Measurements from ENCODE around the gene SPPL3.

The SPPL3 gene

DNA sequence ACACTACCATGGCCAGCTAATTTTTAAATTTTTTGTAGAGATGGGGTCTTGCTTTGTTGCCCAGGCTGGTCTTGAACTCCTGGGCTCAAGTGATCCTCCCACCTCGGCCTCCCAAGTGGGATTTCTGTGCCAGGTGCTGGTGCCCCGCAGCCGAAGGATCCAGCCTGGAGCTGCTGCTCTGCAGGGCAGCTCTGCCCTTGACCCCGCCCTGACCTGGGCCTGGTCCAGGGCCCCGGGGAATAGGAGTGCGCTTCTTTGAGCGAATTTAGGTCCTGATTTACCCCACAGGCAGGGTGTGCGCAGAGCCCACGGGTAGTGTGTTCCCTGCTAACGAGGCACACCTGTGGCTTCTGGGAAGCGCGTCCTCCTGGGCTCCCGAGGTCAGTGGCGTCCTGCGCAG lies 163.3 kb downstream of the SPPL3 start:
- TF ChIP-seq FOXP2 (optimal IDR thresholded peaks at IDR 0.05; ENCODE audit: control extremely low read depth, extremely low read length, insufficient read depth) (no peak), EZH2 (IDR thresholded peaks at IDR 0.05) (no peak), POLR2AphosphoS5 (IDR thresholded peaks at IDR 0.05; ENCODE audit: borderline replicate concordance, low read depth, low read length) (no peak)
- Histone ChIP-seq H3K4me3 (no peak overlapping the region), H3K27ac (no peak overlapping the region), H3K36me3 (ENCODE audit: insufficient read depth, low read length) (no peaks in the 10 kb centered on the region), H3K9me3 (ENCODE audit: low read depth, low read length) (no peaks in the 10 kb centered on the region), H3K9ac (ENCODE audit: insufficient read length) (no peak overlapping the region)
- no peak for DNase-seq (ENCODE audit: low read depth, low spot score)

DNA sequence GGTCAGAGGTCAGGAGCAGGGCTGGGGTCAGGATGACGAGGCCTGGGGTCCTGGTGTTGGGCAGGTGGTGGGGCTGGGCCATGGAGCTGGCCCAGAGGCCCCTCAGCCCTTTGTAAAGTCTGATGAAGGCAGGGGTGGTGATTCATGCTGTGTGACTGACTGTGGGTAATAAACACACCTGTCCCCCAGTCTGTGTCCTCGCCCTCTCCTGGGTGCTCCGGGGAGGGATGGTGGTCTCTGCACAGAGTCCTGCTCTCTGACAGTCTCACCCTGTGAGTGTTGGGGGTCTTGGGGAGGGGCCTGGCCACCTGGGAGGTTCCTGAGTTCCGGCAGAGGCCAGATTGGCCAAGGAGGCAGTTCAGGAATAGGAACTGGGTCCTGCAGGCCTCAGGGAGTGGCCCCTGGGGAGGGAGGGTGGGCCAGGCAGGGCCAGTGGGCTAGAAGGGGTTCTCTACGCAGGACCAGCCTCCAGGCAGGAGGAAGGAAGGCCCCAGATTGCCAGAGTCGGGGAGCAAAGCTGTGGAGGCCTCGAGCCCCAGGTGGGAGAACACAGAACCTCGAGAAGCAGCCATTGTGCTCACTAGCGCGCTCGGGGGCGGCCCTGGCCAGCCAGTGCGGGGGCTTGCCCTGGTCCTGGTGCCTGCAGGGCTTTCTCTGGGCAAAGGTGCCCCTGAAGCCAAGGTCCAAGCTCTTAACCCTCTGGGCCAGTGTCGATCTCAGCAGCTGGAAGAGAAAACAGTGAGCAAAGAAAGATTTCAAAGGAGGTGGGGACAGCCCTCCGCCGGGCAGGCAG lies 164.1 kb downstream of the SPPL3 start:
- no peak for DNase-seq (ENCODE audit: low read depth, low spot score)
- no peak overlapping the region for H3K27ac ChIP-seq
- no peak overlapping the region for H3K4me3 ChIP-seq
- TF ChIP-seq EZH2 (IDR thresholded peaks at IDR 0.05) (no peak), FOXP2 (optimal IDR thresholded peaks at IDR 0.05; ENCODE audit: control extremely low read depth, extremely low read length, insufficient read depth) (no peak), POLR2AphosphoS5 (IDR thresholded peaks at IDR 0.05; ENCODE audit: borderline replicate concordance, low read depth, low read length) (no peak)
- H3K9ac ChIP-seq (ENCODE audit: insufficient read length): no peak overlapping the region
- no peaks in the 10 kb centered on the region for H3K36me3 ChIP-seq (ENCODE audit: insufficient read depth, low read length)
- H3K9me3 ChIP-seq (ENCODE audit: low read depth, low read length): no peaks in the 10 kb centered on the region

DNA sequence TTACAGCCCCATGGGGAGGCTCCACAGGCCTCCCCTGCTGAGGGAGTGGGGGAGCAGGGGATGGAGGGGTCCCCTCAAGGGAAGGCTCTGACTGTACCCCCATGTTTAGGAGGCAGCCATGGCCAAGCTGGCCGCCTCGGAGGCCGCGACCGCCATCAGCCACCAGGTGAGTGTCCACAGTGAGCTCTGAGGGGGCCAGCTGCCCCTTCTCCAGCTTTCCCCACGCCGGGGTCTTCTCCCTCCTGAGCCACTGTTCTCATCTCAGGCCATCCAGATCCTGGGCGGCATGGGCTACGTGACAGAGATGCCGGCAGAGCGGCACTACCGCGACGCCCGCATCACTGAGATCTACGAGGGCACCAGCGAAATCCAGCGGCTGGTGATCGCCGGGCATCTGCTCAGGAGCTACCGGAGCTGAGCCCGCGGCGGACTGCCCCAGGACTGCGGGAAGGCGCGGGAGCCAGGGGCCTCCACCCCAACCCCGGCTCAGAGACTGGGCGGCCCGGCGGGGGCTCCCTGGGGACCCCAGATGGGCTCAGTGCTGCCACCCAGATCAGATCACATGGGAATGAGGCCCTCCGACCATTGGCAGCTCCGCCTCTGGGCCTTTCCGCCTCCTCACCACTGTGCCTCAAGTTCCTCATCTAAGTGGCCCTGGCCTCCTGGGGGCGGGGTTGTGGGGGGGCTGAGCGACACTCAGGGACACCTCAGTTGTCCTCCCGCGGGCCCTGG lies 165.0 kb downstream of the SPPL3 start:
- Histone ChIP-seq H3K4me3 (no peak overlapping the region), H3K36me3 (ENCODE audit: insufficient read depth, low read length) (no peaks in the 10 kb centered on the region), H3K9ac (ENCODE audit: insufficient read length) (no peak overlapping the region), H3K27ac (no peak overlapping the region), H3K9me3 (ENCODE audit: low read depth, low read length) (no peaks in the 10 kb centered on the region)
- TF ChIP-seq POLR2AphosphoS5 (IDR thresholded peaks at IDR 0.05; ENCODE audit: borderline replicate concordance, low read depth, low read length): no peak
- no peak for TF ChIP-seq FOXP2 (optimal IDR thresholded peaks at IDR 0.05; ENCODE audit: control extremely low read depth, extremely low read length, insufficient read depth)
- no peak for TF ChIP-seq EZH2 (IDR thresholded peaks at IDR 0.05)
- no peak for DNase-seq (ENCODE audit: low read depth, low spot score)

DNA sequence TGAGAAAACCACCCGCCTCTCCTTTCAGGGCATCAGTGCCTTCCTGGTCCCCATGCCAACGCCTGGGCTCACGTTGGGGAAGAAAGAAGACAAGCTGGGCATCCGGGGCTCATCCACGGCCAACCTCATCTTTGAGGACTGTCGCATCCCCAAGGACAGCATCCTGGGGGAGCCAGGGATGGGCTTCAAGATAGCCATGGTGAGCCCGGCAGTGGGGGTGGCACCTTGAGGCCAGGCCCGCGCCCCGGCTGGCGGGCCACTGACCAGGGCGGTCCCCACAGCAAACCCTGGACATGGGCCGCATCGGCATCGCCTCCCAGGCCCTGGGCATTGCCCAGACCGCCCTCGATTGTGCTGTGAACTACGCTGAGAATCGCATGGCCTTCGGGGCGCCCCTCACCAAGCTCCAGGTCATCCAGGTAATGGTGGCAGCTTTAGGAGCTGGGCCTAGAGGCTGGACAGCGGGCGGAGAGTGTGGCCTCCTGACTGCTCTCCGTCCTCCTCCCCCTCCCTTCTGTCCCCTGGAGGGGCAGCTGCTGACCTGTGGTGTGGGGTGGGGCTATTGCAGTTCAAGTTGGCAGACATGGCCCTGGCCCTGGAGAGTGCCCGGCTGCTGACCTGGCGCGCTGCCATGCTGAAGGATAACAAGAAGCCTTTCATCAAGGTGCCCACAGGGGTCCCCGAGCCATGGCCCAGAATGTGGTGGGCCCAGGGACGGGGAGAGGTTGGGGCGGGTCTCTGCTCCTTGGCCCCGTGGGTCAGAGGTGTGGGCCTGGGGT lies 165.7 kb downstream of the SPPL3 start:
- DNase-seq (ENCODE audit: low read depth, low spot score): no peak
- H3K27ac ChIP-seq: no peak overlapping the region
- H3K36me3 ChIP-seq (ENCODE audit: insufficient read depth, low read length): no peaks in the 10 kb centered on the region
- no peak for TF ChIP-seq EZH2 (IDR thresholded peaks at IDR 0.05)
- no peak for TF ChIP-seq FOXP2 (optimal IDR thresholded peaks at IDR 0.05; ENCODE audit: control extremely low read depth, extremely low read length, insufficient read depth)
- no peak for TF ChIP-seq POLR2AphosphoS5 (IDR thresholded peaks at IDR 0.05; ENCODE audit: borderline replicate concordance, low read depth, low read length)
- H3K4me3 ChIP-seq: no peak overlapping the region
- no peaks in the 10 kb centered on the region for H3K9me3 ChIP-seq (ENCODE audit: low read depth, low read length)
- H3K9ac ChIP-seq (ENCODE audit: insufficient read length): no peak overlapping the region

DNA sequence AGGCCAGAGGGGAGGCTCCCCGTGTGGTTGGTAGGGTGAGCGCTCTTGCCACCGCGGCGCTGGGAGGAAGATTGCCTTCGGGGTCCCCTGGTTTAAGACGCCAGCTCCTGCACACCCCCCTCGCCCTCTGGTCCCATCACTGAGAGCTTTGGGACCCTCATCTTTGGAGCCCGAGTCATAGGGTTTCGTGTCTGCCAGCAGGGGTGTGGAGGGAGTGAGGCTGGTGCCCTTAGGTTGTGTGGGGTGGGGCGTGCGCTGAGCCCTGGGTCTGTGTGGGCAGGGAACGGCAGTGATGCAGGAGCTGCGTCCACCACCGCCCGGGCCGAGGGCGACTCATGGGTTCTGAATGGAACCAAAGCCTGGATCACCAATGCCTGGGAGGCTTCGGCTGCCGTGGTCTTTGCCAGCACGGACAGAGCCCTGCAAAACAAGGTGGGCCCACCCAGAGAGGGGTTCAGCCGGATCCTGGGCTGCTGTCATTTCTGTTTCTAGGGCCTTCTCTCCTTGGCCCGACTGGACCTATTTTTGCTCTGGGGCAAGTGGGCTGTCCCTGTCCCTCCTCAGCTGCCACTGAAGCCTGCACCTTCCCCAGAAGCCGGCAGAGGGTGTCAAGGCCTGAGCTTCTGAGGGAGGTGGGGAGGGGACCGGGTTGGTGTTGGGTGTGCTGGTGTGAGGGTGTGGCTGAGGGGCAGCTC lies 166.5 kb downstream of the SPPL3 start:
- no peak overlapping the region for H3K27ac ChIP-seq
- no peak overlapping the region for H3K9ac ChIP-seq (ENCODE audit: insufficient read length)
- TF ChIP-seq POLR2AphosphoS5 (IDR thresholded peaks at IDR 0.05; ENCODE audit: borderline replicate concordance, low read depth, low read length) (no peak), FOXP2 (optimal IDR thresholded peaks at IDR 0.05; ENCODE audit: control extremely low read depth, extremely low read length, insufficient read depth) (no peak), EZH2 (IDR thresholded peaks at IDR 0.05) (no peak)
- no peak overlapping the region for H3K4me3 ChIP-seq
- H3K9me3 ChIP-seq (ENCODE audit: low read depth, low read length): no peaks in the 10 kb centered on the region
- H3K36me3 ChIP-seq (ENCODE audit: insufficient read depth, low read length): no peaks in the 10 kb centered on the region
- no peak for DNase-seq (ENCODE audit: low read depth, low spot score)

DNA sequence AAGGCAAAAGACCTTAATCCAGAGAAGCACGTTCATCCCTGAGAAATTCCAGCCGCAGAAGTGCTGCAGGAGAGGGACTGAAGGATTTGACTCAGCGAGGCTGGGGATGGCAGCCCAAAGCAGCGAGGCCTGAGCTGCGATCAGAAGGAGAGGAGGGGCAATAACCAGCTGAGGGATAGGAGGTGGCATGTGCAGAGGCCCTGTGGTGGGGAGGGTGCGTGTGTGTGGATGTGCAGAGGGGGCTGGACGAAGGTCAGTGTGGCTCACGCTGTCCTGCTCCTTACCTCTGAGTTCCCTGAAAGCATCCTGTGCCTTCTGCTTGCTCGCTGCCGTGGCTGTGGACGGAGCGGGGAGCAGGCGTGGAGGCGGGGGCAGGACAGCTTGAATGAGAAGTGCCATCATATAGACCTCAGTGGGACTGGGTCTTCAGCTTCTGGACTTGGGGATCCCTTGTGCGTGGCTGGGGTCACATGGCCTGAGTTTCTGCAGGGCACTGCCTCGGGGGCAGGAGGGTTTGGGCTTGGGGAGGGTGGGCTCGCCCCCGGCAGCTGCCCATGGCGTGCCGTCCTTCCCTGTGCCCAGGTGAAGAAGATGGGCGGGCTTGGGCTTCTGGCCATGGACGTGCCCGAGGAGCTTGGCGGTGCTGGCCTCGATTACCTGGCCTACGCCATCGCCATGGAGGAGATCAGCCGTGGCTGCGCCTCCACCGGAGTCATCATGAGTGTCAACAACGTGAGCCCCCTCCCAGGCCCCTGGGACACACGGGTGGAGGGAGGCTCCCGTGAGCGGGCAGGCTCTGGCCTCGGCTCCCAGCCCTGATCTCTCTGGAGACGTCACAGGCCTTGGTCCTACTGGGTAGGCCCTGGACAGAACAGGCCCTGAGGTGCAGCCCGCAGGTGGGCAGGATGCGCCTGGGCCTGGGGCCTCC lies 167.5 kb downstream of the SPPL3 start:
- no peaks in the 10 kb centered on the region for H3K9me3 ChIP-seq (ENCODE audit: low read depth, low read length)

DNA sequence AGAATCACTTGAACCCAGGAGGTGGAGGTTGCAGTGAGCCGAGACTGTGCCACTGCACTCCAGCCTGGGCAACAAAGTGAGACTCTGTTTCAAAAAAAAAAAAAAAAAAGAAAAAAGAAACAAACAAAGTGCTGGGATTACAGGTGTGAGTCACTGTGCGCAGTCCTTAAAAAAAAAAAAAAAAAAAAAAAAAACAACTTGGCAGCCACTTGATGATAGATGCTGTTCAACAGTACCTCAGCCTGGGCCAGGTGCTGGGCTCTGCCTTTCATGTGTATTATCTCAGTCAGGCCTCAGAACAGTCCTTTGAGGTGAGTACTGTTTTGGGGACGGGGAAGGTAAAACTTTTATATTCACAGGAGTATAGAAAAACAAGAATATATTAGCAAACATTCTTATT lies 169.0 kb downstream of the SPPL3 start:
- no peak overlapping the region for H3K4me3 ChIP-seq
- TF ChIP-seq EZH2 (IDR thresholded peaks at IDR 0.05): no peak
- TF ChIP-seq FOXP2 (optimal IDR thresholded peaks at IDR 0.05; ENCODE audit: control extremely low read depth, extremely low read length, insufficient read depth): no peak
- no peak for TF ChIP-seq POLR2AphosphoS5 (IDR thresholded peaks at IDR 0.05; ENCODE audit: borderline replicate concordance, low read depth, low read length)
- no peak overlapping the region for H3K27ac ChIP-seq
- DNase-seq (ENCODE audit: low read depth, low spot score): no peak
- H3K9ac ChIP-seq (ENCODE audit: insufficient read length): no peak overlapping the region
- no peaks in the 10 kb centered on the region for H3K9me3 ChIP-seq (ENCODE audit: low read depth, low read length)
- no peaks in the 10 kb centered on the region for H3K36me3 ChIP-seq (ENCODE audit: insufficient read depth, low read length)

More for the DNA sequence above, 167.5 kb downstream of the SPPL3 start:
- no peaks in the 10 kb centered on the region for H3K36me3 ChIP-seq (ENCODE audit: insufficient read depth, low read length)
- H3K4me3 ChIP-seq: no peak overlapping the region
- no peak overlapping the region for H3K27ac ChIP-seq
- no peak for DNase-seq (ENCODE audit: low read depth, low spot score)
- H3K9ac ChIP-seq (ENCODE audit: insufficient read length): no peak overlapping the region
- TF ChIP-seq EZH2 (IDR thresholded peaks at IDR 0.05): no peak
- no peak for TF ChIP-seq POLR2AphosphoS5 (IDR thresholded peaks at IDR 0.05; ENCODE audit: borderline replicate concordance, low read depth, low read length)
- TF ChIP-seq FOXP2 (optimal IDR thresholded peaks at IDR 0.05; ENCODE audit: control extremely low read depth, extremely low read length, insufficient read depth): no peak

All from SK-N-MC (cell line).